Superior temporal gyrus (tissue), 1 donor: ENCODE measurements around the gene RAPGEF1.

Experiments
- DNase-seq: peaks from one replicate; pipeline ENCODE4 v3.0.0-alpha.2; 2016; ENCODE audit errors: extremely low spot score

The RAPGEF1 gene

GRCh38 chr9:131645078-131645776, 94.6 kb downstream of the RAPGEF1 start:
- no peak for DNase-seq

- no peak for DNase-seq
These were observed 97.3 kb downstream of the RAPGEF1 start for GRCh38 chr9:131642496-131643083.

- DNase-seq, result no peak
These were observed 98.0 kb downstream of the RAPGEF1 start for GRCh38 chr9:131641618-131642495.

- DNase-seq, result no peak
These were observed 99.3 kb downstream of the RAPGEF1 start for GRCh38 chr9:131640438-131641137.

- no peak for DNase-seq
These were observed 100.0 kb downstream of the RAPGEF1 start for GRCh38 chr9:131639769-131640437.

GRCh38 chr9:131636593-131636992, 103.3 kb downstream of the RAPGEF1 start:
- no peak for DNase-seq

GRCh38 chr9:131635892-131636291, 104.0 kb downstream of the RAPGEF1 start:
- no peak for DNase-seq

GRCh38 chr9:131635285-131635684, 104.6 kb downstream of the RAPGEF1 start:
- no peak for DNase-seq

- no peak for DNase-seq
These were observed 106.3 kb downstream of the RAPGEF1 start for GRCh38 chr9:131633491-131634031.

GRCh38 chr9:131631306-131631705, 108.6 kb downstream of the RAPGEF1 start:
- DNase-seq, result no peak

- DNase-seq, result no peak
These were observed 109.6 kb downstream of the RAPGEF1 start for GRCh38 chr9:131630205-131630831.

- DNase-seq, result no peak
These were observed 110.1 kb downstream of the RAPGEF1 start for GRCh38 chr9:131629825-131630204.

- no peak for DNase-seq
These were observed 110.7 kb downstream of the RAPGEF1 start for GRCh38 chr9:131629226-131629500.

GRCh38 chr9:131628459-131629225, 111.2 kb downstream of the RAPGEF1 start:
- no peak for DNase-seq

GRCh38 chr9:131627648-131628458, 112.0 kb downstream of the RAPGEF1 start:
- DNase-seq, result no peak

GRCh38 chr9:131627326-131627647, 112.6 kb downstream of the RAPGEF1 start:
- no peak for DNase-seq

GRCh38 chr9:131625790-131626670, 113.8 kb downstream of the RAPGEF1 start:
- DNase-seq, result no peak

GRCh38 chr9:131625508-131625787, 114.4 kb downstream of the RAPGEF1 start:
- no peak for DNase-seq
